Osteoblast (primary cell): ENCODE data around the gene PRIMPOL. TPM values are rescaled to one million over a fixed set of nuclear protein-coding genes. Genes with fewer than 3 reads are reported as not detected.

Source experiments
- DNase-seq: peaks from one replicate; pipeline ENCODE4 v3.0.0; 2011; ENCODE audit warnings: low spot score, mixed read lengths; ENCODE audit not compliant: insufficient read length; ENCODE audit errors: missing footprints
- H2AFZ ChIP-seq: 2 replicates; pipeline ENCODE4 v1.6.0; 2011; ENCODE audit warnings: mild to moderate bottlenecking, low read length
- H3K27ac ChIP-seq: 2 replicates; pipeline ENCODE4 v1.5.1; 2011; ENCODE audit warnings: mild to moderate bottlenecking, low read depth, low read length, moderate library complexity
- H3K27me3 ChIP-seq: 2 replicates; pipeline ENCODE4 v1.6.0; 2012; ENCODE audit warnings: mild to moderate bottlenecking, control low read depth, inconsistent platforms, low read length, moderate library complexity; ENCODE audit not compliant: insufficient read depth
- H3K36me3 ChIP-seq: 2 replicates; pipeline ENCODE4 v1.5.1; 2011; ENCODE audit warnings: mild to moderate bottlenecking, low read length, control low read depth, moderate library complexity; ENCODE audit not compliant: insufficient read depth
- H3K4me1 ChIP-seq: 2 replicates; pipeline ENCODE4 v1.5.1; 2011; ENCODE audit warnings: mild to moderate bottlenecking, low read length, control low read depth, moderate library complexity; ENCODE audit not compliant: insufficient read depth
- H3K4me2 ChIP-seq: 2 replicates; pipeline ENCODE4 v1.6.0; 2011; ENCODE audit warnings: mild to moderate bottlenecking, low read length; ENCODE audit not compliant: insufficient read depth
- H3K4me3 ChIP-seq: fragments of 200-600 bp; sonication (generic); 3 replicates; pipeline ENCODE4 v1.5.1; 2012; ENCODE audit warnings: mild to moderate bottlenecking, low read length, inconsistent platforms; ENCODE audit not compliant: insufficient read depth
- H3K79me2 ChIP-seq: 2 replicates; pipeline ENCODE4 v1.6.0; 2012; ENCODE audit warnings: mild to moderate bottlenecking, low read length, control low read depth, inconsistent platforms; ENCODE audit not compliant: insufficient read depth
- H3K9me3 ChIP-seq: 2 replicates; pipeline ENCODE4 v1.5.1; 2011; ENCODE audit warnings: low read depth, low read length, control low read depth
- H4K20me1 ChIP-seq: 2 replicates; pipeline ENCODE4 v1.6.0; 2012; ENCODE audit warnings: mild to moderate bottlenecking, low read length, control low read depth; ENCODE audit not compliant: insufficient read depth
- CTCF ChIP-seq: IDR thresholded peaks from 2 replicates; pipeline ENCODE4 v1.5.1; 2011; ENCODE audit warnings: mild to moderate bottlenecking, low read depth, low read length, moderate library complexity; ENCODE audit errors: extremely low read depth
- total RNA-seq: library from RNA; depleted of rRNA; stranded (reverse); fragments of >200 nt; gene quantifications from 2 replicates; pipeline ENCODE4 v1.2.3, GENCODE V29; 2012

The PRIMPOL gene
- total RNA-seq, 1 donor, result 16.6 TPM

- peaks cover 10% of the 10 kb centered on the region for H3K36me3 ChIP-seq
- no peaks in the 10 kb centered on the region for H3K4me1 ChIP-seq
- no peak for TF ChIP-seq CTCF
- H4K20me1 ChIP-seq, result no peaks in the 10 kb centered on the region
- H3K79me2 ChIP-seq, result no peaks in the 10 kb centered on the region
- DNase-seq, result no peak
- no peaks in the 10 kb centered on the region for H3K9me3 ChIP-seq
- no peak overlapping the region for H3K27ac ChIP-seq
- H3K27me3 ChIP-seq, result no peaks in the 10 kb centered on the region
- peak overlapping the region; percentile 0 for H2AFZ ChIP-seq
- H3K4me2 ChIP-seq, result no peak overlapping the region
- H3K4me3 ChIP-seq, result no peak overlapping the region
Measured at GRCh38 chr4:184706453-184706852, 56.9 kb downstream of the PRIMPOL start.

- H3K27me3 ChIP-seq, result no peaks in the 10 kb centered on the region
- no peak overlapping the region for H3K4me2 ChIP-seq
- H4K20me1 ChIP-seq, result no peaks in the 10 kb centered on the region
- peaks cover 6% of the 10 kb centered on the region for H3K36me3 ChIP-seq
- no peaks in the 10 kb centered on the region for H3K4me1 ChIP-seq
- no peak for DNase-seq
- H3K79me2 ChIP-seq, result peaks cover 2% of the 10 kb centered on the region
- no peak overlapping the region for H3K27ac ChIP-seq
- H2AFZ ChIP-seq, result peak overlapping the region; percentile 65
- no peak overlapping the region for H3K4me3 ChIP-seq
- no peak for TF ChIP-seq CTCF
- no peaks in the 10 kb centered on the region for H3K9me3 ChIP-seq
Measured at GRCh38 chr4:184712322-184712721, 62.8 kb downstream of the PRIMPOL start.

GRCh38 chr4:184713887-184714286 lies 64.3 kb downstream of the PRIMPOL start:
- peak overlapping the region; percentile 39 for H2AFZ ChIP-seq
- peaks cover under 1% of the 10 kb centered on the region for H3K36me3 ChIP-seq
- H3K4me2 ChIP-seq, result no peak overlapping the region
- no peaks in the 10 kb centered on the region for H3K9me3 ChIP-seq
- no peak for DNase-seq
- no peak overlapping the region for H3K27ac ChIP-seq
- no peak overlapping the region for H3K4me3 ChIP-seq
- peaks cover 2% of the 10 kb centered on the region for H3K79me2 ChIP-seq
- H4K20me1 ChIP-seq, result no peaks in the 10 kb centered on the region
- H3K4me1 ChIP-seq, result no peaks in the 10 kb centered on the region
- no peak for TF ChIP-seq CTCF
- H3K27me3 ChIP-seq, result no peaks in the 10 kb centered on the region

GRCh38 chr4:184715526-184715925 lies 66.0 kb downstream of the PRIMPOL start:
- Histone ChIP-seq H3K79me2 (peaks cover 2% of the 10 kb centered on the region), H3K27me3 (no peaks in the 10 kb centered on the region), H2AFZ (no peak overlapping the region), H3K4me3 (no peak overlapping the region), H3K27ac (no peak overlapping the region), H3K9me3 (no peaks in the 10 kb centered on the region), H3K36me3 (no peaks in the 10 kb centered on the region), H4K20me1 (no peaks in the 10 kb centered on the region), H3K4me1 (no peaks in the 10 kb centered on the region), H3K4me2 (no peak overlapping the region)
- DNase-seq, result no peak
- TF ChIP-seq CTCF, result no peak
